ENCODE data around the gene ERAP2. TPM values are rescaled to one million over a fixed set of nuclear protein-coding genes. Genes with fewer than 3 reads are reported as not detected.

The ERAP2 gene
- total and polyA plus RNA-seq, 2 of the 13 experiments (the other 11 are each of a cell fraction or from before 2014, with no cell fraction given), result 12.8 to 16.6 TPM

- TF ChIP-seq NFE2L1 (CRISPR knock-in tag; IDR thresholded peaks at IDR 0.05; ENCODE audit: borderline replicate concordance) (no peak), ASH2L (IDR thresholded peaks at IDR 0.05; ENCODE audit: insufficient read length, low read depth, low read length) (peak; percentile 56), ERF (CRISPR knock-in tag; IDR thresholded peaks at IDR 0.05) (peak; percentile 83), STAT5B (CRISPR knock-in tag; IDR thresholded peaks at IDR 0.05) (peak; percentile 65; the same call in 1 of the 2 replicates), RBFOX2 (IDR thresholded peaks at IDR 0.05; ENCODE audit: low read depth, low read length) (peak; percentile 75; the same call in 1 of the 2 replicates), ZSCAN21 (CRISPR knock-in tag; IDR thresholded peaks at IDR 0.05; ENCODE audit: borderline replicate concordance) (no peak; the same call in 1 of the 2 replicates), JUNB (CRISPR knock-in tag; IDR thresholded peaks at IDR 0.05; ENCODE audit: borderline replicate concordance) (no peak; the same call in 1 of the 2 replicates), ZNF720 (CRISPR knock-in tag; IDR thresholded peaks at IDR 0.05) (no peak), ZNF496 (CRISPR knock-in tag; IDR thresholded peaks at IDR 0.05; ENCODE audit: insufficient replicate concordance) (no peak), TCF7 (IDR thresholded peaks at IDR 0.05; ENCODE audit: low read depth) (no peak), SMAD9 (CRISPR knock-in tag; IDR thresholded peaks at IDR 0.05) (no peak), ZNF207 (IDR thresholded peaks at IDR 0.05; ENCODE audit: borderline replicate concordance) (no peak), CEBPG (CRISPR knock-in tag; IDR thresholded peaks at IDR 0.05) (peak; percentile 42; the same call in 1 of the 2 replicates), ZNF780A (CRISPR knock-in tag; IDR thresholded peaks at IDR 0.05) (no peak; the same call in 1 of the 2 replicates), ZSCAN22 (CRISPR knock-in tag; IDR thresholded peaks at IDR 0.05) (no peak), ZNF501 (CRISPR knock-in tag; IDR thresholded peaks at IDR 0.05) (peak; percentile 85), ZBTB33 (CRISPR knock-in tag; IDR thresholded peaks at IDR 0.05) (no peak), ZNF552 (CRISPR knock-in tag; IDR thresholded peaks at IDR 0.05; ENCODE audit: borderline replicate concordance) (peak; percentile 57; the same call in 1 of the 2 replicates), NFE2 (CRISPR knock-in tag; IDR thresholded peaks at IDR 0.05) (no peak), TAF1 (CRISPR knock-in tag; IDR thresholded peaks at IDR 0.05) (peak; percentile 66), IKZF4 (CRISPR knock-in tag; IDR thresholded peaks at IDR 0.05; ENCODE audit: borderline replicate concordance, low read depth, not compliant biosample characterization) (no peak)
- TF ChIP-seq, protein P1, sequence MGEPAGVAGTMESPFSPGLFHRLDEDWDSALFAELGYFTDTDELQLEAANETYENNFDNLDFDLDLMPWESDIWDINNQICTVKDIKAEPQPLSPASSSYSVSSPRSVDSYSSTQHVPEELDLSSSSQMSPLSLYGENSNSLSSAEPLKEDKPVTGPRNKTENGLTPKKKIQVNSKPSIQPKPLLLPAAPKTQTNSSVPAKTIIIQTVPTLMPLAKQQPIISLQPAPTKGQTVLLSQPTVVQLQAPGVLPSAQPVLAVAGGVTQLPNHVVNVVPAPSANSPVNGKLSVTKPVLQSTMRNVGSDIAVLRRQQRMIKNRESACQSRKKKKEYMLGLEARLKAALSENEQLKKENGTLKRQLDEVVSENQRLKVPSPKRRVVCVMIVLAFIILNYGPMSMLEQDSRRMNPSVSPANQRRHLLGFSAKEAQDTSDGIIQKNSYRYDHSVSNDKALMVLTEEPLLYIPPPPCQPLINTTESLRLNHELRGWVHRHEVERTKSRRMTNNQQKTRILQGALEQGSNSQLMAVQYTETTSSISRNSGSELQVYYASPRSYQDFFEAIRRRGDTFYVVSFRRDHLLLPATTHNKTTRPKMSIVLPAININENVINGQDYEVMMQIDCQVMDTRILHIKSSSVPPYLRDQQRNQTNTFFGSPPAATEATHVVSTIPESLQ (CRISPR knock-in tag; conservative IDR thresholded peaks at IDR 0.05), result no peak
- TF ChIP-seq, protein P2, sequence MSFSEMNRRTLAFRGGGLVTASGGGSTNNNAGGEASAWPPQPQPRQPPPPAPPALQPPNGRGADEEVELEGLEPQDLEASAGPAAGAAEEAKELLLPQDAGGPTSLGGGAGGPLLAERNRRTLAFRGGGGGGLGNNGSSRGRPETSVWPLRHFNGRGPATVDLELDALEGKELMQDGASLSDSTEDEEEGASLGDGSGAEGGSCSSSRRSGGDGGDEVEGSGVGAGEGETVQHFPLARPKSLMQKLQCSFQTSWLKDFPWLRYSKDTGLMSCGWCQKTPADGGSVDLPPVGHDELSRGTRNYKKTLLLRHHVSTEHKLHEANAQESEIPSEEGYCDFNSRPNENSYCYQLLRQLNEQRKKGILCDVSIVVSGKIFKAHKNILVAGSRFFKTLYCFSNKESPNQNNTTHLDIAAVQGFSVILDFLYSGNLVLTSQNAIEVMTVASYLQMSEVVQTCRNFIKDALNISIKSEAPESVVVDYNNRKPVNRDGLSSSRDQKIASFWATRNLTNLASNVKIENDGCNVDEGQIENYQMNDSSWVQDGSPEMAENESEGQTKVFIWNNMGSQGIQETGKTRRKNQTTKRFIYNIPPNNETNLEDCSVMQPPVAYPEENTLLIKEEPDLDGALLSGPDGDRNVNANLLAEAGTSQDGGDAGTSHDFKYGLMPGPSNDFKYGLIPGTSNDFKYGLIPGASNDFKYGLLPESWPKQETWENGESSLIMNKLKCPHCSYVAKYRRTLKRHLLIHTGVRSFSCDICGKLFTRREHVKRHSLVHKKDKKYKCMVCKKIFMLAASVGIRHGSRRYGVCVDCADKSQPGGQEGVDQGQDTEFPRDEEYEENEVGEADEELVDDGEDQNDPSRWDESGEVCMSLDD (CRISPR knock-in tag; IDR thresholded peaks at IDR 0.05; ENCODE audit: borderline replicate concordance), result peak; percentile 58; the same call in 1 of the 2 replicates
These were observed 59.5 kb downstream of the ERAP2 start, which contains the start of gene LNPEP (continued) for GRCh38 chr5:96935559-96936430.

Data from HepG2 (cell line).